A673 (cell line): ENCODE measurements around the gene ZNHIT3. TPM values are rescaled to one million over a fixed set of nuclear protein-coding genes. Genes with fewer than 3 reads are reported as not detected.

Experiments
- BruUV-seq: library from RNA; stranded (reverse); fragments of 400-500 nt; replicated peaks from 2 replicates; lab custom pipeline; 2021; lab: Mats Ljungman, UMichigan
- CTCF ChIA-PET: fragments of 300-600 bp; sonication (Branson Sonifier 250); formaldehyde crosslinking; loops from one replicate; lab custom pipeline; 2022; ENCODE audit warnings: antibody characterized with exemption; lab: Charles Lee
- POLR2A ChIA-PET: fragments of 300-600 bp; sonication (Branson Sonifier 250); formaldehyde crosslinking; loops from one replicate; lab custom pipeline; 2022; ENCODE audit warnings: antibody characterized with exemption; ENCODE audit not compliant: low non-redundant PET; lab: Charles Lee
- DNase-seq: peaks from one replicate; pipeline ENCODE4 v3.0.0-alpha.2; 2015; ENCODE audit warnings: low spot score
- H3K27ac ChIP-seq: fragments of 200-600 bp; sonication (generic); 2 replicates; pipeline ENCODE4 v1.5.1; 2016; ENCODE audit warnings: mixed run types, low read depth, mild to moderate bottlenecking, mixed read lengths, antibody characterized with exemption, low read length; ENCODE audit not compliant: poor library complexity, severe bottlenecking
- H3K27me3 ChIP-seq: fragments of 200-600 bp; sonication (generic); replicated peaks from 2 replicates; pipeline ENCODE4 v1.6.1; 2017; ENCODE audit warnings: mixed run types, low read depth, mild to moderate bottlenecking, mixed read lengths, antibody characterized with exemption, low read length; ENCODE audit not compliant: insufficient read depth, poor library complexity
- H3K36me3 ChIP-seq: fragments of 200-600 bp; sonication (generic); 2 replicates; pipeline ENCODE4 v1.6.1; 2016; ENCODE audit warnings: mixed run types, mild to moderate bottlenecking, mixed read lengths, antibody characterized with exemption, low read length; ENCODE audit not compliant: insufficient read depth, poor library complexity, severe bottlenecking
- H3K4me1 ChIP-seq: fragments of 200-600 bp; sonication (generic); 2 replicates; pipeline ENCODE4 v1.6.1; 2017; ENCODE audit warnings: mixed run types, mild to moderate bottlenecking, mixed read lengths, antibody characterized with exemption, low read length; ENCODE audit not compliant: insufficient read depth, poor library complexity, severe bottlenecking
- H3K4me3 ChIP-seq: fragments of 200-600 bp; sonication (generic); 2 replicates; pipeline ENCODE4 v1.5.1; 2016; ENCODE audit warnings: low read depth, mixed run types, mild to moderate bottlenecking, mixed read lengths, low read length; ENCODE audit not compliant: poor library complexity, severe bottlenecking
- H3K9me3 ChIP-seq: fragments of 200-600 bp; sonication (generic); 2 replicates; pipeline ENCODE4 v1.6.1; 2016; ENCODE audit warnings: mixed run types, low read depth, mild to moderate bottlenecking, mixed read lengths, antibody characterized with exemption, low read length; ENCODE audit not compliant: poor library complexity, severe bottlenecking
- EZH2 ChIP-seq: fragments of 200-600 bp; sonication (generic); IDR thresholded peaks from 2 replicates; pipeline ENCODE4 v1.6.1; 2017; ENCODE audit warnings: borderline replicate concordance, low read depth, mild to moderate bottlenecking, mixed read lengths, antibody characterized with exemption, low read length; ENCODE audit not compliant: poor library complexity, severe bottlenecking
- intact Hi-C: fragments of 100-400 bp; cut with micrococcal nuclease; formaldehyde crosslinking; loops from one replicate; pipeline ENCODE4 v1.10.0; 2022; ENCODE audit not compliant: unreplicated experiment
- total RNA-seq: library from RNA; stranded (reverse); gene quantifications from 2 replicates; pipeline ENCODE4 v1.2.3, GENCODE V29; 2021
- TF ChIP-seq, protein P1 (sequence below): fragments of 300-800, 200-600 bp; sonication (generic); conservative IDR thresholded peaks from 2 replicates; pipeline ENCODE4 v1.5.1; 2017; ENCODE audit warnings: low read depth, mild to moderate bottlenecking, antibody characterized with exemption, low read length, moderate library complexity, mixed read lengths

Gene ZNHIT3
- total RNA-seq, 1 experiment from 2014 or later = 35.2 TPM

DNA sequence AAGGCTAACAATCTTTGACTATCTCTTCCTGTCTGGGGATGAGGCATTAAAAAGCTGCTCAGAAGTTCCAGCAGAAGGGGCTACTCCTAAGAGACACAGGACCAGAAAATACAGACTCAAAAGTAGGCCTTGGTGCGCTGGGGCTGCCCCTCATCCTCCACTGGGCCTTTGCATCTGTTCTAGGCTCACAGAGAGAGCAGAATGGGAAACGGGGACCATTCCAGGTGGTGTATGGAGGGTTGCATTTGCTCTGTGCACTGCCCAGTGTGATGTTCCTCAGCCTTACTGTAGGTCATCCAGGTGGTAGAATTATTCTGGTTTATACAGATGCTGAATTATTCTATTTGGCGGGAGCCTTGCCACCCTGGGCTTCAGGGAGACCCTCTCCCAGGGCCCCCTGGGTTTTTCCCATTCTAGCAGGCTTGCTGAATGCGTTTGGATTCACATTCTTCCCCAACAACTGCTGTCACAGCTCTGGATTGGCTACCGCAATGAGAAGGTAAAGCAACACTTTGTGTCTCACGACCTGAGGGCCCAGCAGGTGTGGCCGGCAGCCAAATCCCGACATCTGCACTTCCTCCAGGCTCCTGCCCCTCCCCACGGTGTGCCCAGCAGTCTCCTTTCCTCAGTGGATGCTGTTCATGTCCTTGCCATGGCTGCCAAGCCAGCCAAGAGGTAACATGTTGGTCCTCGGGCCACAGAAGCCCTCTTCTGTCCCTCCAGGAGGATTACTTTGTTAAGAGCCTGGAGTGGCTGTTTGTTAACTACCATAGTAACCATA is 25.0 kb upstream of the ZNHIT3 start:
- intact Hi-C loops = no loop called here
- TF ChIP-seq, protein P1, sequence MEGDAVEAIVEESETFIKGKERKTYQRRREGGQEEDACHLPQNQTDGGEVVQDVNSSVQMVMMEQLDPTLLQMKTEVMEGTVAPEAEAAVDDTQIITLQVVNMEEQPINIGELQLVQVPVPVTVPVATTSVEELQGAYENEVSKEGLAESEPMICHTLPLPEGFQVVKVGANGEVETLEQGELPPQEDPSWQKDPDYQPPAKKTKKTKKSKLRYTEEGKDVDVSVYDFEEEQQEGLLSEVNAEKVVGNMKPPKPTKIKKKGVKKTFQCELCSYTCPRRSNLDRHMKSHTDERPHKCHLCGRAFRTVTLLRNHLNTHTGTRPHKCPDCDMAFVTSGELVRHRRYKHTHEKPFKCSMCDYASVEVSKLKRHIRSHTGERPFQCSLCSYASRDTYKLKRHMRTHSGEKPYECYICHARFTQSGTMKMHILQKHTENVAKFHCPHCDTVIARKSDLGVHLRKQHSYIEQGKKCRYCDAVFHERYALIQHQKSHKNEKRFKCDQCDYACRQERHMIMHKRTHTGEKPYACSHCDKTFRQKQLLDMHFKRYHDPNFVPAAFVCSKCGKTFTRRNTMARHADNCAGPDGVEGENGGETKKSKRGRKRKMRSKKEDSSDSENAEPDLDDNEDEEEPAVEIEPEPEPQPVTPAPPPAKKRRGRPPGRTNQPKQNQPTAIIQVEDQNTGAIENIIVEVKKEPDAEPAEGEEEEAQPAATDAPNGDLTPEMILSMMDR = no peak
- TF ChIP-seq EZH2 = no peak
- Histone ChIP-seq H3K9me3 (no peaks in the 10 kb centered on the region), H3K27ac (no peak overlapping the region), H3K27me3 (peaks cover 18% of the 10 kb centered on the region), H3K4me3 (no peak overlapping the region), H3K4me1 (no peaks in the 10 kb centered on the region), H3K36me3 (no peaks in the 10 kb centered on the region)
- BruUV-seq = no TSS peak
- CTCF ChIA-PET = no interaction called here
- no peak for DNase-seq
- POLR2A ChIA-PET = no interaction called here

DNA sequence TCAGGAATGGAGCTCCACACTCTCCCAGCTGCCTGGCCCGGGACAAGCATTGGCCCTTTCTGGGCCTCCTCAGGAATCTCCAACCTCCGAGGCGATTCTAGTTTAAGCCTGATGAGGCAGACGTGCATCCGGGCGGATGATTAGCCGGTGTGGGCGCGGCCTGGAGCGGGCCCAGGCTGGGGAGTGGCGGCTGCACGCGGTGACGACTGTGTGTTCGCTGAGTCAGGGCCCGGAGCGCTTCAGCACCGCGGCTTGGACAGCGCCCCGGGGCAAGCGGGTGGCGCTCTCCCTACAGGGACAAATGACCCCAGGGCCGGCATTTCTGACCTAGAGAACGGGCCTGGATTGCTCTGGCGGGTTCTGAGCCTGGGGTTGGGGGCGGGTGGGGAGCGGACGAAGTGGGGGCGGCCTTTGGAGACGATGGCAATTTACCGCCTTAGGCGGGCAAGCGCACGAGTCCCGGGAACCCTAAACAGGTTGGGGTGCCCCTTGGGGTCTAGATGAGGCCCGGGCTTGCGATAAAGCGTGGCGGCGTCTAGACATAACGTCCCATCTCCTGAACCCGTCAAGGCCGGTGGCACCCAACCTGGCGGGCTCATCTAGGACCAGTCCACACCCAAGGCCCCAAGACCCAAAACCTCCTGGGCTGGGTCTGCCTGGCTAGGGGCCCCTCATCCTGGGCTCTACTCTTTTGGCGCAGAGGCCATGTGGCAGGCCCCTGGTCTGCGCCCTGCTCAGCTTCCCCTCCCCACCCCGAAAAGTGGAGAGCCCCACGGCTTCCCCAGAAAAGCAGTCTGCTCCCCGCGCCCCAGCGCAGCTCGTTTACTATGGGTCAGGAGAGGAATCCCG is 22.3 kb upstream of the ZNHIT3 start:
- POLR2A ChIA-PET = no interaction called here
- Histone ChIP-seq H3K27ac (no peak overlapping the region), H3K4me3 (no peak overlapping the region), H3K27me3 (peaks cover 41% of the 10 kb centered on the region), H3K9me3 (no peaks in the 10 kb centered on the region), H3K36me3 (no peaks in the 10 kb centered on the region), H3K4me1 (no peaks in the 10 kb centered on the region)
- TF ChIP-seq, protein P1 = no peak
- no peak for TF ChIP-seq EZH2
- CTCF ChIA-PET = no interaction called here
- intact Hi-C loops = no loop called here
- DNase-seq = peak; percentile 66
- BruUV-seq = no TSS peak

DNA sequence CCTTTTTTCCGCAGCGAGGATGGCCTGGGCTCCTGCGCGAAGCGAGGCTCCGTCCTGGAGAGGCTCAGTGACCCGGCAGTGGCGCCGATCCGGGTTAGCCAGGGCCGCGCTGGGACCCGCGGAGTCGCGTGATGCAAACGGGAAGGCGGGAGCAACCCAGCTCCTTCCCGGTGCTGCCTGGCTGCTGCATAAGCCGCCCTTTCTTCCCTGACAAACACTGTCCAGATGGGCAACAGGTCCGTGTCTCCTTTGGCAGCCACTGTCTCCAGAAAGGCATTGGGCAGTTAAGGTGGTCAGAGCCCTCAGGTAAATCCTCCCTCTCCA is 21.8 kb upstream of the ZNHIT3 start:
- BruUV-seq = no TSS peak
- Histone ChIP-seq H3K27me3 (peaks cover 46% of the 10 kb centered on the region), H3K9me3 (no peaks in the 10 kb centered on the region), H3K27ac (no peak overlapping the region), H3K4me3 (no peak overlapping the region), H3K4me1 (no peaks in the 10 kb centered on the region), H3K36me3 (no peaks in the 10 kb centered on the region)
- ChIA-PET CTCF (no interaction called here), POLR2A (no interaction called here)
- TF ChIP-seq, protein P1 = no peak
- TF ChIP-seq EZH2 = no peak
- DNase-seq = no peak
- intact Hi-C loops = no loop called here
